Endodermal cell (in vitro differentiated cells): ENCODE data around the gene TULP4. TPM values are rescaled to one million over a fixed set of nuclear protein-coding genes. Genes with fewer than 3 reads are reported as not detected.

Experiments used
- DNase-seq: peaks from one replicate; pipeline ENCODE4 v3.0.0-alpha.2; 2017
- H3K27ac ChIP-seq: 2 replicates; pipeline ENCODE4 v1.5.1; 2013; ENCODE audit warnings: mild to moderate bottlenecking, low read depth, low read length, moderate library complexity
- H3K27me3 ChIP-seq: 2 replicates; pipeline ENCODE4 v1.6.1; 2013; ENCODE audit warnings: mild to moderate bottlenecking, low read length, moderate library complexity; ENCODE audit not compliant: insufficient read depth, control insufficient read depth, poor library complexity, severe bottlenecking
- H3K36me3 ChIP-seq: 2 replicates; pipeline ENCODE4 v1.7.0; 2013; ENCODE audit warnings: mild to moderate bottlenecking, low read length, moderate library complexity; ENCODE audit not compliant: control insufficient read depth, insufficient read depth
- H3K4me1 ChIP-seq: one replicate; pipeline ENCODE4 v1.7.0; 2013; ENCODE audit warnings: low read length; ENCODE audit not compliant: control insufficient read depth, insufficient read depth
- H3K4me3 ChIP-seq: 2 replicates; pipeline ENCODE4 v1.5.1; 2013; ENCODE audit warnings: mild to moderate bottlenecking, low read length, moderate library complexity
- H3K9ac ChIP-seq: 2 replicates; pipeline ENCODE4 v1.6.1; 2013; ENCODE audit warnings: mild to moderate bottlenecking, low read length, moderate library complexity; ENCODE audit not compliant: poor library complexity, severe bottlenecking; ENCODE audit errors: extremely low read depth
- H3K9me3 ChIP-seq: 2 replicates; pipeline ENCODE4 v1.6.1; 2013; ENCODE audit warnings: mild to moderate bottlenecking, low read length, moderate library complexity; ENCODE audit not compliant: control insufficient read depth
- H3K27ac Mint-ChIP-seq: 2 replicates; pipeline ENCODE4 v1.8.0; 2020; ENCODE audit warnings: mixed read lengths
- H3K27me3 Mint-ChIP-seq: 2 replicates; pipeline ENCODE4 v1.8.0; 2021; ENCODE audit warnings: mild to moderate bottlenecking, mixed read lengths; ENCODE audit not compliant: insufficient read depth
- H3K36me3 Mint-ChIP-seq: 2 replicates; pipeline ENCODE4 v1.8.0; 2020; ENCODE audit warnings: low read depth, mixed read lengths
- H3K4me1 Mint-ChIP-seq: 2 replicates; pipeline ENCODE4 v1.8.0; 2020; ENCODE audit warnings: mixed read lengths
- H3K4me3 Mint-ChIP-seq: 2 replicates; pipeline ENCODE4 v1.8.0; 2020; ENCODE audit warnings: mild to moderate bottlenecking, moderate library complexity, mixed read lengths
- H3K9me3 Mint-ChIP-seq: 2 replicates; pipeline ENCODE4 v1.8.0; 2020; ENCODE audit warnings: mild to moderate bottlenecking, mixed read lengths
- WGBS, 2 experiments: methylation state at CpG; one replicate each; pipeline versions ENCODE4 v1.1.5 to v1.1.7; 2013; ENCODE audit warnings: missing lambda C conversion rate in 2 of 2, mixed read lengths in 1 of 2; ENCODE audit not compliant: insufficient coverage in 1 of 2, insufficient read length in 1 of 2; 5-methylcytosine and 5-hydroxymethylcytosine counted together
- total RNA-seq, 2 donors: library from RNA; stranded (reverse); fragmentation: NEBNext Ultra II Directional in 1 of 2; extraction: Animal tissue kit (Norgen Biotek cat#: 25700) in 1 of 2; gene quantifications; 2 replicates in 1 of 2; 3 replicates in 1 of 2; pipeline ENCODE4 v1.2.1, GENCODE V29; 2021
- TF ChIP-seq, protein P1 (sequence below): fragments of 200-600 bp; sonication (generic); conservative IDR thresholded peaks from 2 replicates; pipeline ENCODE4 v1.5.0; 2021; ENCODE audit warnings: antibody characterized with exemption, mild to moderate bottlenecking

TULP4 gene
- total RNA-seq, 2 donors from 2014 or later, result 102 to 103 TPM

DNA sequence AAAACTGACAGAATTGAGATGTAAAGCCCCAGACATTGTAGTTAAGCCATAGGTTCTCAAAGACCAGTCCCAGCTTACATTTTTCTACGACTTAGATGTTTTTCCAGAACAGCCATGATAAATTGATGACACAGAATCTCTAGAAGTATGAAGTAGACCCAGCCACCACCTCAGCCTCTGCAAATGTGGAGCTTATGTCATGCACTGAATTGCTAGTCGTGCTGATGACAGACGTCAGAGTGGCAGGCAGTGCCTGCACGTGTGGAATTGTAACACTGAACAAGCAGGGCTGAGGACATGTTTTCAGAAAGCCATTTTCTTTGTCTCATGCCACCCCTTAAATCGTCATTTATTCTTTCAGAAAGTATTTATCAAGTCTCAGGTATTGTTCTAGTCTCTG, 175.2 kb downstream of the TULP4 start:
- TF ChIP-seq, protein P1, sequence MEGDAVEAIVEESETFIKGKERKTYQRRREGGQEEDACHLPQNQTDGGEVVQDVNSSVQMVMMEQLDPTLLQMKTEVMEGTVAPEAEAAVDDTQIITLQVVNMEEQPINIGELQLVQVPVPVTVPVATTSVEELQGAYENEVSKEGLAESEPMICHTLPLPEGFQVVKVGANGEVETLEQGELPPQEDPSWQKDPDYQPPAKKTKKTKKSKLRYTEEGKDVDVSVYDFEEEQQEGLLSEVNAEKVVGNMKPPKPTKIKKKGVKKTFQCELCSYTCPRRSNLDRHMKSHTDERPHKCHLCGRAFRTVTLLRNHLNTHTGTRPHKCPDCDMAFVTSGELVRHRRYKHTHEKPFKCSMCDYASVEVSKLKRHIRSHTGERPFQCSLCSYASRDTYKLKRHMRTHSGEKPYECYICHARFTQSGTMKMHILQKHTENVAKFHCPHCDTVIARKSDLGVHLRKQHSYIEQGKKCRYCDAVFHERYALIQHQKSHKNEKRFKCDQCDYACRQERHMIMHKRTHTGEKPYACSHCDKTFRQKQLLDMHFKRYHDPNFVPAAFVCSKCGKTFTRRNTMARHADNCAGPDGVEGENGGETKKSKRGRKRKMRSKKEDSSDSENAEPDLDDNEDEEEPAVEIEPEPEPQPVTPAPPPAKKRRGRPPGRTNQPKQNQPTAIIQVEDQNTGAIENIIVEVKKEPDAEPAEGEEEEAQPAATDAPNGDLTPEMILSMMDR, result no peak
- Mint-ChIP-seq H3K27ac (no peak overlapping the region), H3K4me1 (no peaks in the 10 kb centered on the region), H3K36me3 (peaks cover 60% of the 10 kb centered on the region), H3K4me3 (no peak overlapping the region), H3K27me3 (no peaks in the 10 kb centered on the region), H3K9me3 (no peaks in the 10 kb centered on the region)
- Histone ChIP-seq H3K27ac (no peak overlapping the region), H3K36me3 (peaks cover 46% of the 10 kb centered on the region), H3K4me3 (no peak overlapping the region), H3K27me3 (no peaks in the 10 kb centered on the region), H3K9me3 (no peaks in the 10 kb centered on the region), H3K9ac (no peak overlapping the region), H3K4me1 (no peaks in the 10 kb centered on the region)
- WGBS, 2 experiments, result 83 to 96% methylated on average over 4 to 5 of the region's 5 CpGs
- DNase-seq, result no peak

DNA sequence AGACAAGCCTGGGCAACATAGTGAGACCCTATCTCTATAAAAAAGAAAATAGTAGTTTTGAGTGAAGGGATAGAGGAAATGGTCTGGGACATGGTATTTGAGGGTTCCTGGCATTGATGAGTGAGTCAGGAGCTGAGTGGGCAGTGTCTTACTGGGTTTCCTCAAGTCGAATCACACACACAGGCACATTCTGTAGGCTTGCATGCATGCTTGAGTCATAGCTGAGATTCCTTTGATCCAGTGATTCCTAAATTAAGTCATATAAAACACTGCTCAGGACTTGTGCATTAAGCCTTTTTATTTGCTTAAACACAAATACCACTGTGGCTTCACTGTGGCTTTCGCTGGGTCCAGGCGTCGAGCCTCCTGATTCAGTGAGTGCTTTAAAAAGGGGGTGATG, 175.8 kb downstream of the TULP4 start:
- TF ChIP-seq, protein P1, result no peak

DNA sequence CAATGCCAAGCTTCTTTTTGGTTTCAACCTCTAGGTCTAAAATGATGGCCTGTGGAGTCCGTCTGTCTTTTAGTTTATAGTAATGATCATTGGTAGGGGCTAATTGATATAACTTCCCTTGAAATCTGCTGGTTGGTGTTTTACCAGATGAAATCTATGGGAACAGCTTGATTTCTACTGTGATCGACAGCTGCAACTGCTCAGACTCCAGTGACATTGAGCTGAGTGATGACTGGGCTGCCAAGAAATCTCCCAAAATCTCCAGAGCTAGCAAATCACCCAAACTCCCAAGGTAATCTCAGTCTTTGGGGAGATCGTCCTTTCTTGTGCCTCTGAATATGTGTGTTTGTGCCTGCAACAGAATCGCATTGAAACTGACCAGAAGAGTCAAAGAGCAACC, 177.2 kb downstream of the TULP4 start:
- Mint-ChIP-seq H3K36me3 (peaks cover 59% of the 10 kb centered on the region), H3K27me3 (no peaks in the 10 kb centered on the region), H3K4me1 (no peaks in the 10 kb centered on the region), H3K27ac (no peak overlapping the region), H3K4me3 (no peak overlapping the region), H3K9me3 (no peaks in the 10 kb centered on the region)
- no peaks in the 10 kb centered on the region for H3K4me1 ChIP-seq
- no peak overlapping the region for H3K27ac ChIP-seq
- no peak overlapping the region for H3K9ac ChIP-seq
- no peak overlapping the region for H3K4me3 ChIP-seq
- peaks cover 41% of the 10 kb centered on the region for H3K36me3 ChIP-seq
- no peaks in the 10 kb centered on the region for H3K27me3 ChIP-seq
- no peak for DNase-seq
- H3K9me3 ChIP-seq, result no peaks in the 10 kb centered on the region
- TF ChIP-seq, protein P1, result no peak
- 93 to 94% methylated on average over 4 of the region's 4 CpGs for WGBS, 2 experiments

More for the DNA sequence above, 175.8 kb downstream of the TULP4 start:
- Mint-ChIP-seq H3K4me3 (no peak overlapping the region), H3K27me3 (no peaks in the 10 kb centered on the region), H3K27ac (no peak overlapping the region), H3K4me1 (no peaks in the 10 kb centered on the region), H3K9me3 (no peaks in the 10 kb centered on the region), H3K36me3 (peaks cover 63% of the 10 kb centered on the region)
- no peak for DNase-seq
- Histone ChIP-seq H3K27ac (no peak overlapping the region), H3K9me3 (no peaks in the 10 kb centered on the region), H3K36me3 (peaks cover 46% of the 10 kb centered on the region), H3K4me1 (no peaks in the 10 kb centered on the region), H3K27me3 (no peaks in the 10 kb centered on the region), H3K4me3 (no peak overlapping the region), H3K9ac (no peak overlapping the region)
- 93 to 96% methylated on average over 3 to 4 of the region's 4 CpGs for WGBS, 2 experiments
